Choroid plexus epithelial cell (primary cell): ENCODE measurements around the gene KRTAP10-1.

Experiments
- DNase-seq: peaks from one replicate; pipeline ENCODE4 v3.0.0-alpha.2; 2010; ENCODE audit warnings: low read depth
- H3K4me3 ChIP-seq: 2 replicates; pipeline ENCODE4 v1.5.1; 2011; ENCODE audit warnings: low read depth, mild to moderate bottlenecking, control low read depth, low read length, moderate library complexity
- TF ChIP-seq, protein P1 (sequence below): conservative IDR thresholded peaks from 2 replicates; pipeline ENCODE4 v1.5.1; 2011; ENCODE audit warnings: low read depth, mild to moderate bottlenecking, control low read depth, inconsistent platforms, low read length, moderate library complexity

KRTAP10-1 gene

GRCh38 chr21:44515359-44516165 is 24.4 kb downstream of the KRTAP10-1 start:
- no peak overlapping the region for H3K4me3 ChIP-seq
- TF ChIP-seq, protein P1, sequence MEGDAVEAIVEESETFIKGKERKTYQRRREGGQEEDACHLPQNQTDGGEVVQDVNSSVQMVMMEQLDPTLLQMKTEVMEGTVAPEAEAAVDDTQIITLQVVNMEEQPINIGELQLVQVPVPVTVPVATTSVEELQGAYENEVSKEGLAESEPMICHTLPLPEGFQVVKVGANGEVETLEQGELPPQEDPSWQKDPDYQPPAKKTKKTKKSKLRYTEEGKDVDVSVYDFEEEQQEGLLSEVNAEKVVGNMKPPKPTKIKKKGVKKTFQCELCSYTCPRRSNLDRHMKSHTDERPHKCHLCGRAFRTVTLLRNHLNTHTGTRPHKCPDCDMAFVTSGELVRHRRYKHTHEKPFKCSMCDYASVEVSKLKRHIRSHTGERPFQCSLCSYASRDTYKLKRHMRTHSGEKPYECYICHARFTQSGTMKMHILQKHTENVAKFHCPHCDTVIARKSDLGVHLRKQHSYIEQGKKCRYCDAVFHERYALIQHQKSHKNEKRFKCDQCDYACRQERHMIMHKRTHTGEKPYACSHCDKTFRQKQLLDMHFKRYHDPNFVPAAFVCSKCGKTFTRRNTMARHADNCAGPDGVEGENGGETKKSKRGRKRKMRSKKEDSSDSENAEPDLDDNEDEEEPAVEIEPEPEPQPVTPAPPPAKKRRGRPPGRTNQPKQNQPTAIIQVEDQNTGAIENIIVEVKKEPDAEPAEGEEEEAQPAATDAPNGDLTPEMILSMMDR: no peak
- no peak for DNase-seq

GRCh38 chr21:44514746-44515358 is 25.1 kb downstream of the KRTAP10-1 start:
- no peak for DNase-seq
- no peak overlapping the region for H3K4me3 ChIP-seq
- TF ChIP-seq, protein P1: no peak

- no peak for DNase-seq
- no peak overlapping the region for H3K4me3 ChIP-seq
- TF ChIP-seq, protein P1: no peak
These were observed 25.8 kb downstream of the KRTAP10-1 start for GRCh38 chr21:44514218-44514520.

DNA sequence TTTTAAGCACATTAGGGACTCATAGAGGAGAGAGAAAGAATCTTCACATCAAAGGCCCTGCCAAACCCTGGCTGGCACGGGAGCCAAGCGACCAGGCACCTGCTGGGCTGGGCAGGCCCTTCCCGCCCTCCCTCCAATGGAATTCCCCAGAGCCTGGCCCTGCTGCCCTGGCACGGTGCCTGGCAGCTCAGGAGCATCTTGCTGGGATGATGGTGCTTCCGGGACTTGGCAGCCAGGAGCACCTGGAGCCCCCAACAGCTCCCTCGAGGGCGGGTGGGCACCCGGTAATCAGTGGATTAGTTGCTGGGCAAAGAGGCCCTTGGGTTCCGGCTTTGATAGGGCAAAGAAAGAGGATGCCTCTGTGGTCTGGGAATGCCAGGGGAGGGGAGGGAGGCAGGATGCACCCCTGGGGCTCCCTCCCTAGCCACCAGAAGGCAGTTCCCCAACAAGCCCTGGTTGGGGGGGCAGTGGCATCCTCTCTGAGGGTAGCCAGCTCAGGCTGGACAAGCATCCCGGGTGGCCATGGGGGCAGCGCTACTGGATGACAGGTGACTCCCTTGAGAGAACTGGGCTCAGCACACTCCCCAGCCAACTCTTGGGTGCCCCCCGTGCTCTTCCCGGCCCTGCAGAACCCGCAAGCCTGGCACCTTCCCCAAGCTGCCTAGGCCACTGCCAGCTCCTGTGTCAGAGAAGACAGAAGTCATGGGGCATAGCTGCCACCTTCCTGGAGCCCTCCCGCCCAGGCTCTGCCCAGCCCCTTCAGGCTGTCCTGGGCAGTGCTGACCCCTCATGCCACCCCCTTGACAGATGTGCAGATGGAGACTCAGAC is 26.4 kb downstream of the KRTAP10-1 start:
- DNase-seq: no peak
- H3K4me3 ChIP-seq: no peak overlapping the region
- TF ChIP-seq, protein P1: no peak

DNA sequence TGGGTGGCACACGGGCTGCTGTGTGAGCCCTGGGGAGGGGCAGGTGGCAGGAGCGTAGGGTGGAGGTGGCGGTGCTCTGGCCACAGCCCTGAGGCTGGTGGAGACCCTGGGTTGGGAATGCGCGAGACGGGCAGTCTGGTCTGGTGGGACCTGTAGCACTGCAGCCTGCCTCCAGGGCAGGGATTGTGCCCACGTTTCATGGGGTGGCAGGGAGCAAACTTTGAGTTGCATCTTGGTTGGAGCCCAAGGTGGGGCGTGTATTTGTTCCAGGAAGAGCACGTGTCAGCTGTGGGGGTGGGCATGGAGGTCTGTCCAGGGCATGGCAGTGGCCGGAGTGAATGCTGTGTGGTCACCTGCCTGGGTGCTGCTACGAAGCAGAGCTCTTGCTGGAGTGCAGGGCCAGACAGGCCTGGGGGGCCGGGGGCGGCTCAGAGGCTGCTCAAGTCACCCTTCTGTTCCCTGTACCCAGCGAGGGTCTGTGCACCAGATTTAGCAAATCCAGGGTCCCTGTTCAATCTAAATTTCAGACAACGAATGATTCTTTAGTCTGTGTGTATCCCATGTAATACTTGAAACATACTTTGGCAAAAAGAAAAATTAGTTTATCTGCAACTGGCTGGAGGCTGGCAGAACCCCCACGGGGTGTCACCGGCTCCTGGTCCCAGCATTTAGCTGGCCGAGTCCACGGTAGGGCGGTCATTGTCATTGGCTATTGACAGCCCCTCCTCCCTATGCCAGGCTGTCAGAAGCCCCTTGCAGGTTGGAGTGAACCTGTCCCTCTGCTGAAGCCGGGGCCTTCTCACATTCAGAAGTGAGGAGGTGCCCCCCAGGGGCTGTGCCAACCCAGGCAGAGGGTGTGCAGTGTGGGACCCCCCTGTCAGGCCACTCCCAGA is 27.3 kb downstream of the KRTAP10-1 start:
- DNase-seq: no peak
- no peak overlapping the region for H3K4me3 ChIP-seq
- TF ChIP-seq, protein P1: no peak

DNA sequence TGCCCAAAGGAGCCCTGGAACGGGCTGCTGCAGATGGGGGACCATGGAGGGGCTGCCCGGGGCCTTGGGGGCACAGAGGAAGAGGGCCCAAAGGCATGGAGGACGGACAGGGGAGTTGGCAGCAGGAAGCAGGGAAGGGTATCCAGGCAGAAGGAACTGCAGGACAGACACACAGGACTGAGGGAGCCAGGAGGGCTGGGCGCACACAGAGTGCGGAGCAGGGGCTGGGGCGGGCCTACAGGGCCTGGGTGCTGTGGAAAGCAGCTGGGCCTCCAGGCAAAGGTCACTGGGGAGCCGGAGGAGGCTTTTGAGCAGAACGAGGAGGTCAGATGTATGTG is 28.1 kb downstream of the KRTAP10-1 start:
- TF ChIP-seq, protein P1: no peak
- no peak overlapping the region for H3K4me3 ChIP-seq
- no peak for DNase-seq
